Measurements from ENCODE around the gene CLIP2. TPM values are rescaled to one million over a fixed set of nuclear protein-coding genes. Genes with fewer than 3 reads are reported as not detected.

Gene CLIP2
- total and polyA plus RNA-seq, 2 of the 8 experiments (the other 6 are each of a cell fraction or from before 2014, with no cell fraction given), result 8.3 to 41.5 TPM

GRCh38 chr7:74345970-74346369 is 56.8 kb downstream of the CLIP2 start:
- no peak overlapping the region for H3K9ac ChIP-seq (replicated peaks in 1 of 4; ENCODE audit: extremely low read depth in 1 of 4, low read depth in 3 of 4, low read length in 3 of 4)
- H4K5ac ChIP-seq (ENCODE audit: insufficient read length, low read depth, low read length), result no peak overlapping the region
- no peak overlapping the region for H2AFZ ChIP-seq (ENCODE audit: low read length)
- DNase-seq (ENCODE audit: low read depth in 1 of 2, low spot score in 2 of 2) (no peak), FAIRE-seq (no peak)
- no peak overlapping the region for H3K56ac ChIP-seq (replicated peaks; ENCODE audit: insufficient read length, low read depth, low read length)
- POLR2A ChIA-PET (ENCODE audit: partially characterized antibody), result no interaction called here
- no peak overlapping the region for H2BK15ac ChIP-seq (ENCODE audit: low read length)
- no peak overlapping the region for H2BK120ac ChIP-seq (replicated peaks; ENCODE audit: low read depth, low read length)
- no peak overlapping the region for H3K27ac ChIP-seq (ENCODE audit: low read depth, low read length)
- H3K36me3 ChIP-seq (ENCODE audit: control insufficient read depth in 2 of 4, insufficient read depth in 4 of 4, low read length in 3 of 4), result no peaks in the 10 kb centered on the region
- no peak overlapping the region for H4K8ac ChIP-seq (ENCODE audit: extremely low read depth, insufficient read depth, low read length)
- H2BK5ac ChIP-seq (ENCODE audit: low read depth, low read length), result no peak overlapping the region
- no peak overlapping the region for H3K4ac ChIP-seq (replicated peaks; ENCODE audit: insufficient read length, low read depth, low read length)
- no peaks in the 10 kb centered on the region for H3K9me3 ChIP-seq (ENCODE audit: insufficient read depth in 2 of 2, low read depth in 1 of 2, low read length in 1 of 2)
- H3K23me2 ChIP-seq (ENCODE audit: low read depth, low read length), result no peaks in the 10 kb centered on the region
- H3K18ac ChIP-seq (ENCODE audit: extremely low read depth, low read length), result no peak overlapping the region
- no peak overlapping the region for H3K23ac ChIP-seq (ENCODE audit: insufficient read length)
- no peak overlapping the region for H4K91ac ChIP-seq (replicated peaks; ENCODE audit: insufficient read length, low read length)
- H3K4me1 ChIP-seq (replicated peaks in 1 of 4; ENCODE audit: control insufficient read depth in 3 of 4, insufficient read depth in 4 of 4, low read length in 3 of 4), result no peaks in the 10 kb centered on the region
- H3K27me3 ChIP-seq (replicated peaks in 1 of 4; ENCODE audit: control insufficient read depth in 3 of 4, extremely low read depth in 1 of 4, insufficient read depth in 3 of 4, low read length in 3 of 4), result no peaks in the 10 kb centered on the region
- H2BK20ac ChIP-seq (ENCODE audit: low read length), result no peak overlapping the region
- TF ChIP-seq TAF1 (IDR thresholded peaks at IDR 0.05; ENCODE audit: low read depth, low read length) (no peak), GTF2F1 (IDR thresholded peaks at IDR 0.05; ENCODE audit: borderline replicate concordance, low read depth, low read length) (no peak), TEAD4 (IDR thresholded peaks at IDR 0.05; ENCODE audit: low read depth, low read length) (no peak), POLR2AphosphoS5 (IDR thresholded peaks at IDR 0.05; ENCODE audit: low read depth, low read length) (no peak), BCL11A (IDR thresholded peaks at IDR 0.05; ENCODE audit: low read depth in 2 of 2, low read length in 2 of 2) (no peak), TAF7 (optimal IDR thresholded peaks at IDR 0.05; ENCODE audit: borderline replicate concordance, low read depth, low read length) (no peak), CTBP2 (IDR thresholded peaks at IDR 0.05; ENCODE audit: borderline replicate concordance, insufficient read depth, insufficient read length, low read length) (no peak), CHD2 (IDR thresholded peaks at IDR 0.05; ENCODE audit: low read length) (no peak), SIN3A (conservative IDR thresholded peaks at IDR 0.05 in 1 of 2, IDR thresholded peaks at IDR 0.05 in 1 of 2; ENCODE audit: low read depth in 1 of 2, low read length in 2 of 2) (no peak), SP1 (IDR thresholded peaks at IDR 0.05; ENCODE audit: low read depth, low read length) (no peak)
- TF ChIP-seq, protein P1, sequence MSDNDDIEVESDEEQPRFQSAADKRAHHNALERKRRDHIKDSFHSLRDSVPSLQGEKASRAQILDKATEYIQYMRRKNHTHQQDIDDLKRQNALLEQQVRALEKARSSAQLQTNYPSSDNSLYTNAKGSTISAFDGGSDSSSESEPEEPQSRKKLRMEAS (IDR thresholded peaks at IDR 0.05), result no peak
- H2BK12ac ChIP-seq (ENCODE audit: low read depth, low read length), result no peak overlapping the region
- no peak overlapping the region for H3K14ac ChIP-seq (ENCODE audit: insufficient read length)
- CTCF ChIA-PET (ENCODE audit: partially characterized antibody), result interaction anchor here (0.6 to 1.2 kb wide), 3 partner anchors 9 to 56 kb away, joined by 3 read pairs; no protein-coding TSS in a partner anchor
- no peaks in the 10 kb centered on the region for H3K79me2 ChIP-seq (ENCODE audit: control insufficient read depth in 1 of 2, insufficient read depth in 2 of 2, low read length in 2 of 2)
- peaks cover 0 to 1% of the 10 kb centered on the region in 2 experiments for H4K20me1 ChIP-seq (replicated peaks in 1 of 2; ENCODE audit: control insufficient read depth in 1 of 2, insufficient read depth in 2 of 2, low read length in 2 of 2)
- no peak overlapping the region for H3K4me3 ChIP-seq (ENCODE audit: extremely low read depth in 1 of 4, insufficient read depth in 2 of 4, low read depth in 3 of 4, low read length in 4 of 4)
- H3K79me1 ChIP-seq (ENCODE audit: low read depth, low read length), result no peaks in the 10 kb centered on the region
- 90% methylated on average over 2 of the region's 2 CpGs; no CpG with 5 or more reads in 1 of the 2 experiments for WGBS, 2 experiments (ENCODE audit: extremely low coverage in 1 of 2, insufficient coverage in 1 of 2, insufficient read length in 1 of 2, insufficient replicate concordance in 2 of 2, low coverage in 1 of 2, low lambda C conversion rate in 2 of 2, missing lambda C conversion rate in 1 of 2)
- H2AK5ac ChIP-seq (ENCODE audit: low read depth, low read length), result no peak overlapping the region
- no peak overlapping the region for H3K4me2 ChIP-seq (ENCODE audit: insufficient read depth in 1 of 2, low read depth in 2 of 2, low read length in 2 of 2)
